Dendritic cell treated with granulocyte-macrophage colony-stimulating factor and Interleukin-4, amounts not matched to agents 40 ng/mL and 50 ng/mL, for 4 days (primary cell): ENCODE data around the gene MGLL.

Experiments
- H3K27ac Mint-ChIP-seq: one replicate; pipeline ENCODE4 v1.8.0; 2022; ENCODE audit warnings: mild to moderate bottlenecking, mixed read lengths
- H3K27me3 Mint-ChIP-seq: one replicate; pipeline ENCODE4 v1.8.0; 2022; ENCODE audit warnings: mild to moderate bottlenecking, mixed read lengths
- H3K36me3 Mint-ChIP-seq: one replicate; pipeline ENCODE4 v1.8.0; 2022; ENCODE audit warnings: low read depth, mixed read lengths
- H3K4me1 Mint-ChIP-seq: one replicate; pipeline ENCODE4 v1.8.0; 2022; ENCODE audit warnings: low read depth, mixed read lengths
- H3K4me3 Mint-ChIP-seq: one replicate; pipeline ENCODE4 v1.8.0; 2022; ENCODE audit warnings: mild to moderate bottlenecking, moderate library complexity, mixed read lengths
- H3K9me3 Mint-ChIP-seq: one replicate; pipeline ENCODE4 v1.8.0; 2022; ENCODE audit warnings: mixed read lengths
- intact Hi-C: fragments of 100-400 bp; cut with micrococcal nuclease; formaldehyde crosslinking; loops from one replicate; pipeline ENCODE4 v1.15.0; 2022

The MGLL gene

GRCh38 chr3:127848131-127849129 is 26.1 kb upstream of the MGLL start:
- Mint-ChIP-seq H3K27me3 (peaks cover 10% of the 10 kb centered on the region), H3K4me1 (peaks cover 6% of the 10 kb centered on the region), H3K4me3 (no peak overlapping the region), H3K36me3 (no peaks in the 10 kb centered on the region), H3K9me3 (no peaks in the 10 kb centered on the region), H3K27ac (no peak overlapping the region)
- intact Hi-C loops = no loop called here

GRCh38 chr3:127847236-127847720 is 25.0 kb upstream of the MGLL start:
- peaks cover 10% of the 10 kb centered on the region for H3K27me3 Mint-ChIP-seq

GRCh38 chr3:127846576-127846975 is 24.3 kb upstream of the MGLL start:
- H3K4me3 Mint-ChIP-seq = no peak overlapping the region
- H3K9me3 Mint-ChIP-seq = no peaks in the 10 kb centered on the region
- no peak overlapping the region for H3K27ac Mint-ChIP-seq
- peaks cover 10% of the 10 kb centered on the region for H3K27me3 Mint-ChIP-seq
- H3K36me3 Mint-ChIP-seq = no peaks in the 10 kb centered on the region
- peaks cover 6% of the 10 kb centered on the region for H3K4me1 Mint-ChIP-seq
- intact Hi-C loops = no loop called here

More at GRCh38 chr3:127847236-127847720, 25.0 kb upstream of the MGLL start:
- H3K4me1 Mint-ChIP-seq = peaks cover 6% of the 10 kb centered on the region
- no peaks in the 10 kb centered on the region for H3K9me3 Mint-ChIP-seq
- intact Hi-C loops = no loop called here
- no peak overlapping the region for H3K27ac Mint-ChIP-seq
- H3K36me3 Mint-ChIP-seq = no peaks in the 10 kb centered on the region
- H3K4me3 Mint-ChIP-seq = no peak overlapping the region

- H3K27me3 Mint-ChIP-seq = peaks cover 18% of the 10 kb centered on the region
- intact Hi-C loops = no loop called here
- H3K4me3 Mint-ChIP-seq = no peak overlapping the region
- no peaks in the 10 kb centered on the region for H3K9me3 Mint-ChIP-seq
- no peak overlapping the region for H3K27ac Mint-ChIP-seq
- peaks cover 6% of the 10 kb centered on the region for H3K4me1 Mint-ChIP-seq
- H3K36me3 Mint-ChIP-seq = no peaks in the 10 kb centered on the region
Observed at GRCh38 chr3:127844326-127844942, 22.1 kb upstream of the MGLL start.

GRCh38 chr3:127840671-127841070 is 18.4 kb upstream of the MGLL start:
- peaks cover 7% of the 10 kb centered on the region for H3K4me1 Mint-ChIP-seq
- intact Hi-C loops = no loop called here
- no peak overlapping the region for H3K4me3 Mint-ChIP-seq
- no peak overlapping the region for H3K27ac Mint-ChIP-seq
- peaks cover 11% of the 10 kb centered on the region for H3K27me3 Mint-ChIP-seq
- H3K9me3 Mint-ChIP-seq = no peaks in the 10 kb centered on the region
- H3K36me3 Mint-ChIP-seq = no peaks in the 10 kb centered on the region

- Mint-ChIP-seq H3K36me3 (no peaks in the 10 kb centered on the region), H3K4me1 (peaks cover 7% of the 10 kb centered on the region), H3K27ac (no peak overlapping the region), H3K9me3 (no peaks in the 10 kb centered on the region), H3K27me3 (peaks cover 9% of the 10 kb centered on the region), H3K4me3 (no peak overlapping the region)
- intact Hi-C loops = loop anchor here (10.0 kb wide), 1 partner anchor 126 kb away; no protein-coding TSS in a partner anchor
Observed at GRCh38 chr3:127839099-127839498, 16.8 kb upstream of the MGLL start.

GRCh38 chr3:127835993-127836882 is 13.9 kb upstream of the MGLL start:
- intact Hi-C loops = loop anchor here (10.0 kb wide), 1 partner anchor 129 kb away; no protein-coding TSS in a partner anchor
- H3K4me1 Mint-ChIP-seq = peaks cover 16% of the 10 kb centered on the region
- H3K9me3 Mint-ChIP-seq = peaks cover 6% of the 10 kb centered on the region
- H3K27ac Mint-ChIP-seq = no peak overlapping the region
- no peak overlapping the region for H3K4me3 Mint-ChIP-seq
- no peaks in the 10 kb centered on the region for H3K36me3 Mint-ChIP-seq
- H3K27me3 Mint-ChIP-seq = peaks cover 9% of the 10 kb centered on the region

- no peak overlapping the region for H3K27ac Mint-ChIP-seq
- peaks cover 15% of the 10 kb centered on the region for H3K9me3 Mint-ChIP-seq
- intact Hi-C loops = loop anchor here (10.0 kb wide), 1 partner anchor 130 kb away; no protein-coding TSS in a partner anchor
- no peaks in the 10 kb centered on the region for H3K27me3 Mint-ChIP-seq
- H3K36me3 Mint-ChIP-seq = peaks cover 2% of the 10 kb centered on the region
- H3K4me1 Mint-ChIP-seq = peaks cover 21% of the 10 kb centered on the region
- no peak overlapping the region for H3K4me3 Mint-ChIP-seq
Observed at GRCh38 chr3:127834771-127835170, 12.5 kb upstream of the MGLL start.

- H3K4me1 Mint-ChIP-seq = peaks cover 21% of the 10 kb centered on the region
- intact Hi-C loops = loop anchor here (2.0 to 10.0 kb wide), 2 partner anchors 131 to 179 kb away; no protein-coding TSS in a partner anchor
- no peak overlapping the region for H3K4me3 Mint-ChIP-seq
- H3K27me3 Mint-ChIP-seq = no peaks in the 10 kb centered on the region
- peaks cover 23% of the 10 kb centered on the region for H3K9me3 Mint-ChIP-seq
- peaks cover 8% of the 10 kb centered on the region for H3K36me3 Mint-ChIP-seq
- H3K27ac Mint-ChIP-seq = no peak overlapping the region
Observed at GRCh38 chr3:127833281-127834032, 11.1 kb upstream of the MGLL start.

- peaks cover 14% of the 10 kb centered on the region for H3K36me3 Mint-ChIP-seq
- H3K27me3 Mint-ChIP-seq = no peaks in the 10 kb centered on the region
- no peak overlapping the region for H3K27ac Mint-ChIP-seq
- intact Hi-C loops = loop anchor here (2.0 to 10.0 kb wide), 3 partner anchors 133 to 177 kb away; no protein-coding TSS in a partner anchor
- H3K4me1 Mint-ChIP-seq = peaks cover 21% of the 10 kb centered on the region
- H3K9me3 Mint-ChIP-seq = peaks cover 33% of the 10 kb centered on the region
- H3K4me3 Mint-ChIP-seq = no peak overlapping the region
Observed at GRCh38 chr3:127831723-127832172, 9.4 kb upstream of the MGLL start.

GRCh38 chr3:127829537-127829936 is 7.2 kb upstream of the MGLL start:
- H3K27me3 Mint-ChIP-seq = peaks cover 5% of the 10 kb centered on the region
- peaks cover 15% of the 10 kb centered on the region for H3K4me1 Mint-ChIP-seq
- no peak overlapping the region for H3K27ac Mint-ChIP-seq
- H3K9me3 Mint-ChIP-seq = peaks cover 40% of the 10 kb centered on the region
- no peak overlapping the region for H3K4me3 Mint-ChIP-seq
- intact Hi-C loops = loop anchor here (10.0 kb wide), 1 partner anchor 75 kb away; no protein-coding TSS in a partner anchor
- peaks cover 14% of the 10 kb centered on the region for H3K36me3 Mint-ChIP-seq

- Mint-ChIP-seq H3K27ac (no peak overlapping the region), H3K4me1 (peaks cover 26% of the 10 kb centered on the region)
- intact Hi-C loops = loop anchor here (10.0 kb wide), 1 partner anchor 73 kb away; no protein-coding TSS in a partner anchor
Observed at GRCh38 chr3:127827808-127828207, 5.5 kb upstream of the MGLL start.

More at GRCh38 chr3:127827808-127828207, 5.5 kb upstream of the MGLL start:
- peaks cover 34% of the 10 kb centered on the region for H3K9me3 Mint-ChIP-seq
- no peak overlapping the region for H3K4me3 Mint-ChIP-seq
- peaks cover 19% of the 10 kb centered on the region for H3K27me3 Mint-ChIP-seq
- peaks cover 16% of the 10 kb centered on the region for H3K36me3 Mint-ChIP-seq
